ENCODE data around the gene FAM200C.

DNA sequence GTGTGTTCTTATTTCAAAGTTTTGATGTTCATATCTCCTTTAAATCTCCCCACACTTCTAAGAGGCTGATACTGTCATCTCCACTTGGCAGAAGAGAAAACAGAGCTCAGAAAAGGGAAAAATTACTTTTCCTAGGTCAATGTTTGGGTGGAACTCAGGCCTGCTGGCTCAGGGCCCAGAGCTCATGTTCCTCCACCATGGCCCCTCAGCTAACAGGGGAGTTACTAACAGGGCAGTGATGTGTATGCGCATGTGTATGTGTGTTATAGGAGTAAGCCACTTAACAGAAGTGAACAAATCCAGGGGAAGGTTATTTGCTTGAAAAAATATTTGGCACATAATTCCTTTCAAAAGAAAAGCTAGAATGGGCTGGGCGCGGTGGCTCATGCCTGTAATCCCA lies 32.0 kb downstream of the FAM200C start:
- TF ChIP-seq ZBTB33 (IDR thresholded peaks at IDR 0.05; ENCODE audit: extremely low read depth, insufficient replicate concordance, low read length) (no peak), EZH2 (IDR thresholded peaks at IDR 0.05) (no peak), CTCF (IDR thresholded peaks at IDR 0.05 in 2 of 3, conservative IDR thresholded peaks at IDR 0.05 in 1 of 3; ENCODE audit: borderline replicate concordance in 1 of 3, insufficient read depth in 1 of 3, low read depth in 2 of 3, low read length in 2 of 3) (no peak), YY1 (IDR thresholded peaks at IDR 0.05; ENCODE audit: extremely low read depth, insufficient replicate concordance, low read depth, low read length) (no peak), ATF3 (IDR thresholded peaks at IDR 0.05) (no peak), POLR2A (IDR thresholded peaks at IDR 0.05; ENCODE audit: borderline replicate concordance, extremely low read depth, insufficient read depth, insufficient read length) (no peak), ELF1 (IDR thresholded peaks at IDR 0.05; ENCODE audit: borderline replicate concordance, low read depth) (no peak), EZH2phosphoT487 (IDR thresholded peaks at IDR 0.05; ENCODE audit: borderline replicate concordance) (no peak), REST (IDR thresholded peaks at IDR 0.05; ENCODE audit: low read depth) (no peak)
